GM21576 (cell line): Measurements from ENCODE around the gene SMTNL2.
"Not testable (repeated sequence)": the region's sequence is repeated elsewhere in the genome, so short reads cannot be mapped to it uniquely, and the experiment has no call there.

Source experiments
- ATAC-seq: cut with Tn5 transposase; IDR thresholded peaks from one replicate; pipeline ENCODE4 v1.9.1; 2021; ENCODE audit warnings: mild to moderate bottlenecking, moderate library complexity; ENCODE audit not compliant: unreplicated experiment

Gene SMTNL2

GRCh38 chr17:4584917-4585637 is 748 bp downstream of the SMTNL2 start:
- ATAC-seq, result no peak

GRCh38 chr17:4585638-4585994 is 1.3 kb downstream of the SMTNL2 start:
- no peak for ATAC-seq

- no peak for ATAC-seq
Observed at GRCh38 chr17:4586043-4586442, 1.7 kb downstream of the SMTNL2 start.

- no peak for ATAC-seq
Observed at GRCh38 chr17:4587195-4587594, 2.9 kb downstream of the SMTNL2 start.

- ATAC-seq, result no peak
Observed at GRCh38 chr17:4587803-4588202, 3.5 kb downstream of the SMTNL2 start.

- no peak for ATAC-seq
Observed at GRCh38 chr17:4588391-4588790, 4.1 kb downstream of the SMTNL2 start.

GRCh38 chr17:4588898-4589625 is 4.7 kb downstream of the SMTNL2 start:
- ATAC-seq, result no peak

- ATAC-seq, result not testable (repeated sequence)
Observed at GRCh38 chr17:4590042-4590441, 5.7 kb downstream of the SMTNL2 start.

- ATAC-seq, result no peak
Observed at GRCh38 chr17:4590981-4591453, 6.7 kb downstream of the SMTNL2 start.

GRCh38 chr17:4591529-4591928 is 7.2 kb downstream of the SMTNL2 start:
- no peak for ATAC-seq

GRCh38 chr17:4592240-4593005 is 8.1 kb downstream of the SMTNL2 start:
- no peak for ATAC-seq

- no peak for ATAC-seq
Observed at GRCh38 chr17:4593021-4593421, 8.7 kb downstream of the SMTNL2 start.

- no peak for ATAC-seq
Observed at GRCh38 chr17:4594406-4594805, 10.1 kb downstream of the SMTNL2 start.

GRCh38 chr17:4594931-4595684 is 10.8 kb downstream of the SMTNL2 start:
- no peak for ATAC-seq

GRCh38 chr17:4595685-4596342 is 11.5 kb downstream of the SMTNL2 start:
- ATAC-seq, result not testable (repeated sequence)

GRCh38 chr17:4596636-4597380 is 12.5 kb downstream of the SMTNL2 start:
- ATAC-seq, result no peak

- ATAC-seq, result no peak
Observed at GRCh38 chr17:4597975-4598374, 13.6 kb downstream of the SMTNL2 start.

- ATAC-seq, result no peak
Observed at GRCh38 chr17:4598776-4599504, 14.6 kb downstream of the SMTNL2 start.
